Bronchial epithelial cell (primary cell): ENCODE measurements around the gene ALDH1L2. TPM values are rescaled to one million over a fixed set of nuclear protein-coding genes. Genes with fewer than 3 reads are reported as not detected.

Experiments used
- DNase-seq: peaks from one replicate; pipeline ENCODE4 v3.0.0-alpha.2; 2010; ENCODE audit warnings: low read depth
- FAIRE-seq: peaks from 2 replicates; lab custom pipeline; 2011; peaks lifted over from hg19 to GRCh38; lab: Jason Lieb, UNC
- H3K27me3 ChIP-seq: 2 replicates; pipeline ENCODE4 v1.5.1; 2011; ENCODE audit warnings: low read length; ENCODE audit not compliant: control insufficient read depth, insufficient read depth
- H3K36me3 ChIP-seq: 2 replicates; pipeline ENCODE4 v1.5.1; 2011; ENCODE audit warnings: low read length; ENCODE audit not compliant: control insufficient read depth, insufficient read depth
- H3K4me3 ChIP-seq: 2 replicates; pipeline ENCODE4 v1.5.1; 2011; ENCODE audit warnings: mild to moderate bottlenecking, low read depth, low read length, control low read depth
- CTCF ChIP-seq: IDR thresholded peaks from 2 replicates; pipeline ENCODE4 v1.5.1; 2011; ENCODE audit warnings: mild to moderate bottlenecking, moderate library complexity, low read length, control low read depth, inconsistent platforms; ENCODE audit not compliant: insufficient read depth, severe bottlenecking
- total RNA-seq: library from RNA; depleted of rRNA; stranded (reverse); fragments of >200 nt; gene quantifications from 2 replicates; pipeline ENCODE4 v1.2.1, GENCODE V29; 2014

Gene ALDH1L2
- total RNA-seq, 1 donor from 2014 or later: 34.2 TPM

DNA sequence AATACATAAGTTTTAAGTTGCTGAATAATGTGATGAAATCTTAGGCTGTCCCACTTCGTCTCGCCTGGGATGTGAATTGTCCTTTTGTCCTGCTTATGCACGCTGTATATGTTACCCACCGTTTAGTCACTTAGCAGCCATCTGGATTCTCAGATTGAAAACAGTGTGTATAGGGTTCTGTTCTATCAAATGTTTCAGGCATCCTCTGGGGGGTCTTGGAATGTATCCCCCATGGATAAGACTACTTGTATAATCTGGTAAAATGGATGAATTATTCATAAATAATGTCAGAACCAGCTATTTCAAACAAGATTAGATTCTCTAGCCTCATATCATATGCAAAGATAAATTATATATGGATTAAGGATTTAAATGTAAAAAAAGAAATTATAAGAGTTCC lies 68.7 kb downstream of the ALDH1L2 start:
- TF ChIP-seq CTCF: no peak
- DNase-seq: no peak
- Histone ChIP-seq H3K36me3 (peaks cover 2% of the 10 kb centered on the region), H3K27me3 (no peaks in the 10 kb centered on the region), H3K4me3 (no peak overlapping the region)
- FAIRE-seq: no peak

- DNase-seq (no peak), FAIRE-seq (no peak)
- peaks cover 2% of the 10 kb centered on the region for H3K36me3 ChIP-seq
- no peak overlapping the region for H3K4me3 ChIP-seq
- TF ChIP-seq CTCF: no peak
- no peaks in the 10 kb centered on the region for H3K27me3 ChIP-seq
These were observed 69.7 kb downstream of the ALDH1L2 start for GRCh38 chr12:105014603-105015002.

GRCh38 chr12:105013892-105014291 lies 70.4 kb downstream of the ALDH1L2 start:
- Histone ChIP-seq H3K27me3 (no peaks in the 10 kb centered on the region), H3K4me3 (no peak overlapping the region), H3K36me3 (peaks cover 2% of the 10 kb centered on the region)
- FAIRE-seq (no peak), DNase-seq (peak; percentile 22)
- TF ChIP-seq CTCF: no peak

DNA sequence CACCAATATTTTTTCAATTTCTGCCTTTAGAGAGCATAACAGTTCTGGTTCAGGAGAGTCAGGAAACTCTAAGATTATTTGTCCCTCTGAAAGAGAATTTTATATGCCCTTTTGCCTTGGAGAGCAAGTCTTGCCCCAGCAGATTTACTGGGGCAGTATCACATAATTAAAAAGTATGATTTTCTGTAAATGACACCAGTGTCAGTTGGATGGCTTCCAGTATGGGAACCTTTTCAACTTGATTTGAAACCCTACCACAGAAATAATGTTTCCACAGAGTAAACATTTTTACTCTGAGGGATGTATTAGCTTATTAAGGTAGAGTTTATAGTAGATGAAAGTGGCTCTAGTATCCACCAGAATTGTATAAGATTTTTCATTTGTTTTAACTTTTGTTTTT lies 82.8 kb downstream of the ALDH1L2 start:
- DNase-seq: no peak
- Histone ChIP-seq H3K27me3 (no peaks in the 10 kb centered on the region), H3K4me3 (no peak overlapping the region), H3K36me3 (peaks cover 5% of the 10 kb centered on the region)
- TF ChIP-seq CTCF: no peak
- FAIRE-seq: no peak

GRCh38 chr12:104999347-104999685 lies 84.9 kb downstream of the ALDH1L2 start:
- FAIRE-seq: no peak
- DNase-seq: no peak
- Histone ChIP-seq H3K27me3 (no peaks in the 10 kb centered on the region), H3K36me3 (peaks cover 6% of the 10 kb centered on the region), H3K4me3 (no peak overlapping the region)
- TF ChIP-seq CTCF: no peak
